ELR (cell line): ENCODE measurements around the gene PCK1.

Experiments used
- DNase-seq: peaks from one replicate; pipeline ENCODE4 v3.0.0-alpha.2; 2015; ENCODE audit warnings: low read depth

PCK1 gene

DNA sequence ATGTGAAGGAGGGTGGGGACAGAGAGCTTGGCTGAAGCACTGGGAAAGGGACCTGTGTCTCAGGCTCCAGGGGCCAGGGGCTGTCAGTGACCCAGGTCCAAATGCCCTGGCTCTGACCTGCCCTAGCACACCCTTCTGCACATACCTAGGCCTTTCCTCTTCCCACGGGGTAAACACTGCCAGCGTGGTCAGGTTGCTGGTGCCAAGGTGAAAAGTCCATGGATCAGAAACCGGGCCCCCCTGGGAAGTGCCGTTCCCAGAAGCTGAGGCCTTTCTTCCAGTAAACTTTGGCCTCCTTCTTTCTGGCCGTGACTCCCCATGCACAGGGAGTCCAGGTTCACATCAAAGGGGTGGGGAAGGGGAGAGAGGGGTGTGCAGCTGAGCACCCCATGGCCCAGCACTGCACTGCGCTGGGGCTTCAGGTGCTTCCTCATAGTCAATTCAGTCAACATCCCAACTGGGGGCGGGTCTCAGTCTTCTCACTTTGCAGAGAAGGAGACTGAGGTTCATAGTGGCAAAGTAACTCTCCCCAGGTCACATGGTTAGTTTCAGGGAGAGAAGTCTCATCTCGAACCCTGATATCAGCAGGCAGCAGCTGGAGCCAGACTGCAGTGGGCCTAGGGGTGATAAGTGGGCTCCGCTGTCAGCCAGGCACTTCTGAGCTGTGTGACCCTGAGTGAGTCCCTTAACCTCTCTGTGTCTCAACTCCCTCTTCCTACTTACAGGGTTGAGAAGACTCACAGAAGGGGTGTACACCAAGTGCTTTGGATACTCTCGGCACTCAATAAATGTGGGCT lies 17.0 kb downstream of the PCK1 start:
- DNase-seq, result no peak

- DNase-seq, result no peak
Observed at GRCh38 chr20:57578476-57579165, 17.7 kb downstream of the PCK1 start.

GRCh38 chr20:57579331-57579897 lies 18.5 kb downstream of the PCK1 start:
- no peak for DNase-seq

DNA sequence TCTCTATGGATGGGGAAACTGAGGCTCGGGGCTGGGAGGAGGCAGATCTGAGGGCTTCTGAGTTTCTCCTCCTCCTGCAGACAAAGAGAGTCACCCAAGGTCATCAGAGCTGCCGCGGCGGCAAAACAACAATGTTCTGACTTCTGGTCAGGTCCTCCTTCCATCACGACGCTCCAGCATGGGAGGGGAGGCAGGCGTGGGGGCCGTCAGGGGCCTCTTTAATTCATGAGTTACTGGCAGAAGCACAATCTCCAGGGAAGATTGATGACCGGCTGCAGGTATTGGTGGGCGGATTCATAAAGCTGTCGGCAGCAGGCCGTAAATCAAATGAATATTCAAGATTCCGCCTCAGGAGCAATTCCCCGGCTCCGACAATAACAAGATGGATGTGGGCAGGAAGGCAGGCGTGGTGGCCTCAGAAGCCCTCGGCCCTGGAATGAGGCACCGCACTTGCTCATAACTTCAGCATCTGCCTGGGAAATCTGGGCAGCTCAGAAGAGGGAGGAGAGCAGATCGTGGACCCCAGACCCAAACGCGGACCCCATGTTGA lies 19.1 kb downstream of the PCK1 start:
- DNase-seq, result no peak

DNA sequence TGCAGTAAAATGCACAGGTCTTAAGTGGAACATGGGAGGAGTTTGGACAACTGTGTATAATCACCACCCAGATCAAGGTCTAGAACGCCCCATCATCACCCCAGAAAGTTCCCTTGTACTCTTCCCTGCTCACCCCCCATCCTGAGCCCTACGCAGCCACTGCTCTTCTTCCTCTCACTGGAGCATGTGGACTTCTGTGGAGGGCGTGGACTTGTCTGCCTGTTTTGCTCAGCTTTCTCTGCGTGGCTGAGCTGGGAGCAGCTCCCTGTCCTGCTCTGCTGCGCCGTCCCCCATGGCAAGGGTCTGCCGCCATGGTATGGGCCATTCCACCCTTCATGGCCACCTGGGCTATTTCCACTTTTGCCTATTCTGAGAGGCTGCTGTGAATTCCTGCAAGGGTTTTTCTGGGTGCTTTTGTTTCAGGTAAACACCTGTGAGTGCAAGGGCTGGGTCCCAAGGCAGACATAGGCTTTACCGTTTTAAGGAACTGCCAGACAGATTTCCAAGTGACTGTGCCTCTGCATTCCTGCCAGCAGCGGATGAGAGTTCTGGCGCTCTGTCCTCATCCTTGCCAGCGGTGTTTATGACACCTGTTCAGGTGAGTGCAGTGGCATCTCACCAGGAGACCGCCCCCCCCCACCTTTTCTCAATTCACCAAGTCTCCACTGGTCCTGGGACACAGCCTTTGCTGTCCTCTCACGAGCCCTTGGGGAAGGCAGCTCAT lies 19.7 kb downstream of the PCK1 start:
- no peak for DNase-seq

GRCh38 chr20:57581202-57582028 lies 20.5 kb downstream of the PCK1 start:
- DNase-seq, result no peak

DNA sequence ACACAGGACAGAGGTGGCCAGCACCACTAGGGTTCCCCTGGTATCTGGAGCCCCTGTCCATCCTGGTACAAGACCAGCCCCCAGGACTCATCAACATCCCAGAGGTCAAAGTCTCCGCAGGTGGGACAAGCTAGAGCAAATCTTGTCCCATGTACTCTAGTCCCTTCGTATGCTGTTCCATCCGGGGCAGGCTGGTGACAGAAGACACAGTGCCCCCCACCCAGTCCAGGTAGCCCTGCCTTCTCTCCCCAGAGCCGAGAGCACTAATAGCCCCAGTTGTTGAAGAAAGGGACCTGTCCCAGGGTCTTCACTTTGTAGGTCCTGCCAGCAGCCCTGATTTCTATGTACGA lies 21.1 kb downstream of the PCK1 start:
- no peak for DNase-seq

DNA sequence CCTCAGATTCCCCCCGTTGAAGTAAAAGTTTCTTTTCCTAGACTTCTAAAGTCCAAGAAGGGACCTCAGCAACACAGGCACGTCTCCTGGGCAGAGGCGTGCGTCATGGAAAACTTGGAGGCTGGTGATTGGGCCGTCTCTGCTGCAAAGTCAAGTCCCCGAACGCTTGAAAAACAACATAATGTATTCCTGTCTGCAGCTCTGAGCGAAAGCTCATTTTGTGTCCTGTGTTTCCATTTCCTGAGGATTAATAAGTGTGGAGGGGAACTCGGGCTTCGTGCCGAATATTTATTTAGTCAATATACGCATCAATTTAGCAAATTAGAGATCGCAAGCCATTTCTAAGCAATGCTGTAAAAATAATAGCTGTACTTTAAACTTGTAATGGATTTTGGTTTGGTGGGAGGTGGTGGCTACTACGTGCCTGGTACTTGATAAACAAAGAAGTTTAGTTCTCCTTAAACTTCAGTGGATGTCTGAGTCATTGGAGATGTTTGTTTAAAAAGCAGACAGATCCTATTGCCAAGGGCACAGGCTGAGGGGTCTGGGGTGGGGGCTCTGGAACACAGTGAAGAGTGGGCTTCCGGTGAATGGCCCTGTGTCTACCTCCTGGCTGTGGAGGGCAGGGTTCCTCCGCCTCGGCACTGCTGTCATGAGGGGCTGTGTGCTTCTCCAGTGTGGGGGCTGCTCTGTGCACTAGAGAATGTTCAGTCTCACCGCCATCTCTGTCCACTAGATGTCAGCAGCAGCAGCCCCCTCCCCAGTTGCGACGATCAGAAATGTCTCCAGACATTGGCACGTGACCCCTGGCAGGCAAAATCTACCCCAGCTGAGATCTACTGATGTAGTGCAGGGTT lies 21.8 kb downstream of the PCK1 start:
- DNase-seq, result no peak

GRCh38 chr20:57583289-57584257 lies 22.7 kb downstream of the PCK1 start:
- no peak for DNase-seq

GRCh38 chr20:57584768-57585461 lies 24.0 kb downstream of the PCK1 start:
- no peak for DNase-seq

GRCh38 chr20:57585466-57586213 lies 24.7 kb downstream of the PCK1 start:
- DNase-seq, result no peak

- no peak for DNase-seq
Observed at GRCh38 chr20:57586370-57586793, 25.5 kb downstream of the PCK1 start.

DNA sequence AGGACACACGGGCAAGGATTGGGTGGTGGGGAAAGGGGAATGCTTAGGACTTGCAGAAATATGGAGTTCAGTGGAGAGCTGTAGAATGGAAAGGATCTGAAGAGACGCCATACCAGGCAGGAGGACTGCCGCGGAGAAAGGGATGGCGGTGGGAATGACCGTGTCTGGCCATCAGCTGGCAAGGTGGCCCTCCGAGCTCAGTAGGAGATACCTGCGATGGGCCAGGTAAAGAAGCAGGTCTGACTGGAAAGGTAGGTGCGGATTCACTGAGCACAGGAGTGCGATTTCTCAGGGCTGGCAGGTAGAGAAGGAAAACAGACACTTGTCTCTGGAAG lies 26.0 kb downstream of the PCK1 start:
- no peak for DNase-seq

- DNase-seq, result no peak
Observed at GRCh38 chr20:57587278-57587988, 26.5 kb downstream of the PCK1 start.

- DNase-seq, result no peak
Observed at GRCh38 chr20:57587989-57588377, 27.1 kb downstream of the PCK1 start.

DNA sequence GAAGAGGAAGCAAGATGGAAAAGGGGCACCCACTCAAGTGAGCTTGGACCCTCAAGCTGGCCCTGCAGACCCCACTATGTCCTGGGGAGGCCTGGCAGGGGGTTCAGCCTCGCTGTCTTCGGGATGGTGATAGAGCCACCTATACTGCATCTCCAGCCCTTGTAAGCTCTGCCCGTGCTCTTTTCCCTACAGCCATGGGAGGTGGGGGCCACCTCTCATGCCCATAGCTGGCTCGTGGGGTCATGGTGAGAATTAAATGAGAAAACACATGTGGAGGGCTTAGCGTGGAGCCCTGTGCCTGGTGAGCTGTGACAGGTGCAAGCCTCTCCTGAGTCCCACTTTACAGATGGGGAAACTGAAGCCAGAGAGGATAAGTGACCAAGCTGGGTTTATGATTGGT lies 27.7 kb downstream of the PCK1 start:
- DNase-seq, result no peak

GRCh38 chr20:57589123-57589727 lies 28.3 kb downstream of the PCK1 start:
- DNase-seq, result no peak
